ENCODE measurements around the gene EFCAB6. TPM values are rescaled to one million over a fixed set of nuclear protein-coding genes. Genes with fewer than 3 reads are reported as not detected.

Gene EFCAB6
- total and polyA plus RNA-seq, 10 of the 15 experiments (the other 5 are each of a cell fraction or from before 2014, with no cell fraction given) = 0.05 to 0.42 (median 0.19) TPM

DNA sequence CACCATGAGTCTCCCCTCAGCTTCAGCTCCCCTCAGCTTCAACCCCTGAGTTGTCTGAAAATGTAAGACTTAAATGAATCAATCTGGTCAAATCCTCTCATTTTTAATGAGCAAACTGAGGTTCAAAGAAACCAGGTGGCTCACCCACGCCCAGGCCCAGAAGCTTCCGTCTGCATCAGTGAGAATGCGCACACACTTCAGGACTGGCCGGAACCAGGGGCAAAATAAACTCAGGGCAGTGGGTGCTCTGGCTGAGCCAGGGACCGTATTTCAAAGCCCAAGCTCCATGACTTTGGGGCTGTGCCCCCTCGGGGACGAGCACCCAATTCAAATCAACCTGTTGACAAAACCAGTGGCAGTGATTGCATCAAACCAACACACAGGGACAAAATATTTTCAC lies 47.1 kb upstream of the EFCAB6 start:
- Histone ChIP-seq H3K4me2 (ENCODE audit: control insufficient read depth, insufficient read depth) (no peak overlapping the region), H3K27me3 (replicated peaks in 1 of 2; ENCODE audit: control insufficient read depth in 2 of 2, insufficient read depth in 2 of 2, low read length in 1 of 2) (no peaks in the 10 kb centered on the region; a peak in 1 of 4 replicates), H3K36me3 (ENCODE audit: control insufficient read depth in 2 of 2, insufficient read depth in 2 of 2, low read length in 1 of 2) (no peaks in the 10 kb centered on the region), H3K79me2 (ENCODE audit: control insufficient read depth, insufficient read depth, low read length) (no peaks in the 10 kb centered on the region), H3K4me1 (ENCODE audit: control insufficient read depth, insufficient read depth, low read length) (no peaks in the 10 kb centered on the region), H4K20me1 (ENCODE audit: control insufficient read depth, insufficient read depth) (no peaks in the 10 kb centered on the region), H2AFZ (ENCODE audit: control insufficient read depth, low read depth, low read length) (no peak overlapping the region), H3K9ac (ENCODE audit: control insufficient read depth, insufficient read depth, low read length) (no peak overlapping the region), H3K27ac (ENCODE audit: control insufficient read depth, insufficient read depth) (no peak overlapping the region), H3K9me3 (replicated peaks; ENCODE audit: control insufficient read depth, insufficient read depth, low read length) (no peaks in the 10 kb centered on the region), H3K4me3 (no peak overlapping the region)
- ATAC-seq = no peak
- ChIA-PET CTCF (no interaction called here), SMC1A (ENCODE audit: uncharacterized antibody, unreplicated experiment) (no interaction called here), POLR2A (no interaction called here), RAD21 (ENCODE audit: unreplicated experiment) (no interaction called here)
- intact Hi-C loops (cut with micrococcal nuclease; ENCODE audit: unreplicated experiment) (no loop called here), in situ Hi-C loops (cut with MboI) (no loop called here)
- WGBS (ENCODE audit: insufficient coverage, insufficient replicate concordance, low lambda C conversion rate, missing lambda C conversion rate) = 29% methylated on average over 7 of the region's 7 CpGs
- TF ChIP-seq USF2 (IDR thresholded peaks at IDR 0.05; ENCODE audit: borderline replicate concordance, low read depth, low read length) (no peak), ZNF217 (IDR thresholded peaks at IDR 0.05) (no peak), PAX8 (IDR thresholded peaks at IDR 0.05) (no peak), ZNF622 (IDR thresholded peaks at IDR 0.05) (no peak), IRF3 (IDR thresholded peaks at IDR 0.05) (no peak), EGR1 (IDR thresholded peaks at IDR 0.05; ENCODE audit: borderline replicate concordance in 1 of 2, low read depth in 2 of 2, low read length in 2 of 2) (no peak), EP300 (IDR thresholded peaks at IDR 0.05; ENCODE audit: borderline replicate concordance in 1 of 2, control insufficient read depth in 1 of 2, low read depth in 2 of 2, low read length in 2 of 2) (no peak), STAT1 (conservative IDR thresholded peaks at IDR 0.05) (no peak), TCF12 (IDR thresholded peaks at IDR 0.05; ENCODE audit: low read depth, low read length) (no peak)
- TF ChIP-seq, protein P1, sequence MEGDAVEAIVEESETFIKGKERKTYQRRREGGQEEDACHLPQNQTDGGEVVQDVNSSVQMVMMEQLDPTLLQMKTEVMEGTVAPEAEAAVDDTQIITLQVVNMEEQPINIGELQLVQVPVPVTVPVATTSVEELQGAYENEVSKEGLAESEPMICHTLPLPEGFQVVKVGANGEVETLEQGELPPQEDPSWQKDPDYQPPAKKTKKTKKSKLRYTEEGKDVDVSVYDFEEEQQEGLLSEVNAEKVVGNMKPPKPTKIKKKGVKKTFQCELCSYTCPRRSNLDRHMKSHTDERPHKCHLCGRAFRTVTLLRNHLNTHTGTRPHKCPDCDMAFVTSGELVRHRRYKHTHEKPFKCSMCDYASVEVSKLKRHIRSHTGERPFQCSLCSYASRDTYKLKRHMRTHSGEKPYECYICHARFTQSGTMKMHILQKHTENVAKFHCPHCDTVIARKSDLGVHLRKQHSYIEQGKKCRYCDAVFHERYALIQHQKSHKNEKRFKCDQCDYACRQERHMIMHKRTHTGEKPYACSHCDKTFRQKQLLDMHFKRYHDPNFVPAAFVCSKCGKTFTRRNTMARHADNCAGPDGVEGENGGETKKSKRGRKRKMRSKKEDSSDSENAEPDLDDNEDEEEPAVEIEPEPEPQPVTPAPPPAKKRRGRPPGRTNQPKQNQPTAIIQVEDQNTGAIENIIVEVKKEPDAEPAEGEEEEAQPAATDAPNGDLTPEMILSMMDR (IDR thresholded peaks at IDR 0.05 in 2 of 3, conservative IDR thresholded peaks at IDR 0.05 in 1 of 3; ENCODE audit: control insufficient read depth in 2 of 3, extremely low read depth in 1 of 3, insufficient read depth in 1 of 3, low read depth in 3 of 3, low read length in 3 of 3) = no peak
- TF ChIP-seq, protein P2, sequence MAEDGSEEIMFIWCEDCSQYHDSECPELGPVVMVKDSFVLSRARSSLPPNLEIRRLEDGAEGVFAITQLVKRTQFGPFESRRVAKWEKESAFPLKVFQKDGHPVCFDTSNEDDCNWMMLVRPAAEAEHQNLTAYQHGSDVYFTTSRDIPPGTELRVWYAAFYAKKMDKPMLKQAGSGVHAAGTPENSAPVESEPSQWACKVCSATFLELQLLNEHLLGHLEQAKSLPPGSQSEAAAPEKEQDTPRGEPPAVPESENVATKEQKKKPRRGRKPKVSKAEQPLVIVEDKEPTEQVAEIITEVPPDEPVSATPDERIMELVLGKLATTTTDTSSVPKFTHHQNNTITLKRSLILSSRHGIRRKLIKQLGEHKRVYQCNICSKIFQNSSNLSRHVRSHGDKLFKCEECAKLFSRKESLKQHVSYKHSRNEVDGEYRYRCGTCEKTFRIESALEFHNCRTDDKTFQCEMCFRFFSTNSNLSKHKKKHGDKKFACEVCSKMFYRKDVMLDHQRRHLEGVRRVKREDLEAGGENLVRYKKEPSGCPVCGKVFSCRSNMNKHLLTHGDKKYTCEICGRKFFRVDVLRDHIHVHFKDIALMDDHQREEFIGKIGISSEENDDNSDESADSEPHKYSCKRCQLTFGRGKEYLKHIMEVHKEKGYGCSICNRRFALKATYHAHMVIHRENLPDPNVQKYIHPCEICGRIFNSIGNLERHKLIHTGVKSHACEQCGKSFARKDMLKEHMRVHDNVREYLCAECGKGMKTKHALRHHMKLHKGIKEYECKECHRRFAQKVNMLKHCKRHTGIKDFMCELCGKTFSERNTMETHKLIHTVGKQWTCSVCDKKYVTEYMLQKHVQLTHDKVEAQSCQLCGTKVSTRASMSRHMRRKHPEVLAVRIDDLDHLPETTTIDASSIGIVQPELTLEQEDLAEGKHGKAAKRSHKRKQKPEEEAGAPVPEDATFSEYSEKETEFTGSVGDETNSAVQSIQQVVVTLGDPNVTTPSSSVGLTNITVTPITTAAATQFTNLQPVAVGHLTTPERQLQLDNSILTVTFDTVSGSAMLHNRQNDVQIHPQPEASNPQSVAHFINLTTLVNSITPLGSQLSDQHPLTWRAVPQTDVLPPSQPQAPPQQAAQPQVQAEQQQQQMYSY (CRISPR knock-in tag; IDR thresholded peaks at IDR 0.05) = no peak
- no peak for DNase-seq (ENCODE audit: low read depth, low spot score)
- no TSS peak for BruUV-seq (replicated peaks)
- no peak for FAIRE-seq

Measured in GM12878 (cell line).